ENCODE data around the gene AKR1A1.
"Not testable (repeated sequence)": the region's sequence is repeated elsewhere in the genome, so short reads cannot be mapped to it uniquely, and the experiment has no call there.

DNA sequence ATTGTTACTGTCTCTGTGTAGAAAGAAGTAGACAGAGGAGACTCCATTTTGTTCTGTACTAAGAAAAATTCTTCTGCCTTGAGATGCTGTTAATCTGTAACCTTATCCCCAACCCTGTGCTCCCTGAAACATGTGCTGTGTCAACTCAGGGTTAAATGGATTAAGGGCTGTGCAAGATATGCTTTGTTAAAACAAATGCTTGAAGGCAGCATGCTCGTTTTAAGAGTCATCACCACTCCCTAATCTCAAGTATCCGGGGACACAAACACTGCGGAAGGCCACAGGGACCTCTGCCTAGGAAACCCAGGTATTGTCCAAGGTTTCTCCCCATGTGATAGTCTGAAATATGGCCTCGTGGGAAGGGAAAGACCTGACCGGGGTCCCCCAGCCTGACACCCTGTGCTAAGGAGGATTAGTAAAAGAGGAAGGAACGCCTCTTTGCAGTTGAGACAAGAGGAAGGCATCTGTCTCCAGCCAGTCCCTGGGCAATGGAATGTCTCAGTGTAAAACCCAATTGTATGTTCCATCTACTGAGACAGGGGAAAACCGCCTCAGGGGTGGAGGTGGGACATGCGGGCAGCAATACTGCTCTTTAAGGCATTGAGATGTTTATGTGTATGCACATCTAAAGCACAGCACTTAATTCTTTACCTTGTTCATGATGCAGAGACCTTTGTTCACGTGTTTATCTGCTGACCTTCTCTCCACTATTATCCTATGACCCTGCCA, 36.9 kb upstream of the AKR1A1 start:
- TF ChIP-seq, protein P1, sequence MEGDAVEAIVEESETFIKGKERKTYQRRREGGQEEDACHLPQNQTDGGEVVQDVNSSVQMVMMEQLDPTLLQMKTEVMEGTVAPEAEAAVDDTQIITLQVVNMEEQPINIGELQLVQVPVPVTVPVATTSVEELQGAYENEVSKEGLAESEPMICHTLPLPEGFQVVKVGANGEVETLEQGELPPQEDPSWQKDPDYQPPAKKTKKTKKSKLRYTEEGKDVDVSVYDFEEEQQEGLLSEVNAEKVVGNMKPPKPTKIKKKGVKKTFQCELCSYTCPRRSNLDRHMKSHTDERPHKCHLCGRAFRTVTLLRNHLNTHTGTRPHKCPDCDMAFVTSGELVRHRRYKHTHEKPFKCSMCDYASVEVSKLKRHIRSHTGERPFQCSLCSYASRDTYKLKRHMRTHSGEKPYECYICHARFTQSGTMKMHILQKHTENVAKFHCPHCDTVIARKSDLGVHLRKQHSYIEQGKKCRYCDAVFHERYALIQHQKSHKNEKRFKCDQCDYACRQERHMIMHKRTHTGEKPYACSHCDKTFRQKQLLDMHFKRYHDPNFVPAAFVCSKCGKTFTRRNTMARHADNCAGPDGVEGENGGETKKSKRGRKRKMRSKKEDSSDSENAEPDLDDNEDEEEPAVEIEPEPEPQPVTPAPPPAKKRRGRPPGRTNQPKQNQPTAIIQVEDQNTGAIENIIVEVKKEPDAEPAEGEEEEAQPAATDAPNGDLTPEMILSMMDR (IDR thresholded peaks at IDR 0.05): not testable (repeated sequence)
- TF ChIP-seq POLR2A (IDR thresholded peaks at IDR 0.05): not testable (repeated sequence)
